ENCODE measurements around the gene FRMPD2. TPM values are rescaled to one million over a fixed set of nuclear protein-coding genes. Genes with fewer than 3 reads are reported as not detected.

The FRMPD2 gene
- polyA plus RNA-seq, 1 of the 3 experiments (the other 2 are of a cell fraction): 0.02 TPM

- no peak overlapping the region for H3K27ac ChIP-seq (ENCODE audit: low read depth in 2 of 2, low read length in 1 of 2)
- POLR2A ChIA-PET: no interaction called here
- no peaks in the 10 kb centered on the region for H3K9me2 ChIP-seq
- H3K27me3 ChIP-seq (ENCODE audit: insufficient read depth): no peaks in the 10 kb centered on the region; the same call in 1 of the 2 replicates
- no peak for TF ChIP-seq MAX (IDR thresholded peaks at IDR 0.05; ENCODE audit: low read depth)
- no peaks in the 10 kb centered on the region for H3K79me2 ChIP-seq (ENCODE audit: insufficient read depth)
- H3K36me3 ChIP-seq (replicated peaks in 1 of 2; ENCODE audit: control insufficient read depth in 1 of 2, insufficient read depth in 2 of 2, low read length in 1 of 2): no peaks in the 10 kb centered on the region
- H4K20me1 ChIP-seq (ENCODE audit: insufficient read depth): no peaks in the 10 kb centered on the region
- no peak overlapping the region for H3K4me2 ChIP-seq
- CTCF ChIA-PET: interaction anchor here (0.6 to 1.6 kb wide), 18 partner anchors 9 to 256 kb away, joined by 3 to 6 read pairs (median 3); partner anchors contain the start of gene FRMPD2
- H3K4me1 ChIP-seq (ENCODE audit: control insufficient read depth in 1 of 2, insufficient read depth in 2 of 2, low read depth in 1 of 2, low read length in 1 of 2): peaks cover 0 to 20% of the 10 kb centered on the region in 2 experiments; a peak in 1 of 4 replicates
- no peaks in the 10 kb centered on the region for H3F3A ChIP-seq (replicated peaks; ENCODE audit: insufficient read depth)
- H3K4me3 ChIP-seq (ENCODE audit: low read depth in 2 of 2, low read length in 1 of 2): no peak overlapping the region
- H3K9ac ChIP-seq: no peak overlapping the region
- DNase-seq: no peak
- no peak overlapping the region for H2AFZ ChIP-seq (ENCODE audit: low read depth)
- no peaks in the 10 kb centered on the region for H3K9me3 ChIP-seq
- 71% methylated on average over 9 of the region's 9 CpGs for WGBS (ENCODE audit: low lambda C conversion rate)
Observed at GRCh38 chr10:48290286-48290685, 15.8 kb upstream of the FRMPD2 start.

- H3K27me3 ChIP-seq (ENCODE audit: insufficient read depth): no peaks in the 10 kb centered on the region; the same call in 1 of the 2 replicates
- H3K27ac ChIP-seq (ENCODE audit: low read depth in 2 of 2, low read length in 1 of 2): no peak overlapping the region
- H3K79me2 ChIP-seq (ENCODE audit: insufficient read depth): no peaks in the 10 kb centered on the region
- DNase-seq: peak; percentile 73
- no peaks in the 10 kb centered on the region for H3K9me3 ChIP-seq
- H3K4me2 ChIP-seq: no peak overlapping the region
- no peaks in the 10 kb centered on the region for H3K9me2 ChIP-seq
- no peaks in the 10 kb centered on the region for H3F3A ChIP-seq (replicated peaks; ENCODE audit: insufficient read depth)
- H4K20me1 ChIP-seq (ENCODE audit: insufficient read depth): no peaks in the 10 kb centered on the region
- H3K4me1 ChIP-seq (ENCODE audit: control insufficient read depth in 1 of 2, insufficient read depth in 2 of 2, low read depth in 1 of 2, low read length in 1 of 2): peaks cover 0 to 20% of the 10 kb centered on the region in 2 experiments; a peak in 1 of 4 replicates
- H3K4me3 ChIP-seq (ENCODE audit: low read depth in 2 of 2, low read length in 1 of 2): peak overlapping the region in 1 of 2 experiments; percentile 48; a peak in 1 of 4 replicates
- no peak overlapping the region for H3K9ac ChIP-seq
- H2AFZ ChIP-seq (ENCODE audit: low read depth): peak overlapping the region; percentile 83
- CTCF ChIA-PET: interaction anchor here (0.6 to 1.7 kb wide), 21 partner anchors 9 to 256 kb away, joined by 3 to 7 read pairs (median 3); partner anchors contain the start of gene FRMPD2
- POLR2A ChIA-PET: no interaction called here
- 36% methylated on average over 6 of the region's 9 CpGs for WGBS (ENCODE audit: low lambda C conversion rate)
- no peaks in the 10 kb centered on the region for H3K36me3 ChIP-seq (replicated peaks in 1 of 2; ENCODE audit: control insufficient read depth in 1 of 2, insufficient read depth in 2 of 2, low read length in 1 of 2)
- no peak for TF ChIP-seq TAF1 (IDR thresholded peaks at IDR 0.05; ENCODE audit: borderline replicate concordance, low read depth, low read length)
- TF ChIP-seq ELF1 (IDR thresholded peaks at IDR 0.05): no peak
- no peak for TF ChIP-seq GABPA (IDR thresholded peaks at IDR 0.05; ENCODE audit: low read depth)
- TF ChIP-seq RFX5 (IDR thresholded peaks at IDR 0.05; ENCODE audit: low read length): no peak
- TF ChIP-seq FOXJ3 (CRISPR knock-in tag; IDR thresholded peaks at IDR 0.05): no peak
- TF ChIP-seq USF2 (IDR thresholded peaks at IDR 0.05; ENCODE audit: borderline replicate concordance, low read depth, low read length): no peak
- peak; percentile 80 for TF ChIP-seq CTCF (IDR thresholded peaks at IDR 0.05)
- TF ChIP-seq TCF12 (IDR thresholded peaks at IDR 0.05): no peak
- no peak for TF ChIP-seq GATA2 (CRISPR knock-in tag; IDR thresholded peaks at IDR 0.05)
- TF ChIP-seq CHD2 (IDR thresholded peaks at IDR 0.05; ENCODE audit: low read length, partially characterized antibody): no peak
- TF ChIP-seq PBX3 (IDR thresholded peaks at IDR 0.05): no peak
- no peak for TF ChIP-seq IRF3 (IDR thresholded peaks at IDR 0.05; ENCODE audit: low read depth, low read length)
- peak; percentile 75 for TF ChIP-seq RAD21 (IDR thresholded peaks at IDR 0.05; ENCODE audit: low read length)
- no peak for TF ChIP-seq REST (IDR thresholded peaks at IDR 0.05; ENCODE audit: low read depth, low read length)
- TF ChIP-seq EZH2phosphoT487 (IDR thresholded peaks at IDR 0.05; ENCODE audit: borderline replicate concordance, low read depth): no peak
- TF ChIP-seq FOSL2 (IDR thresholded peaks at IDR 0.05; ENCODE audit: borderline replicate concordance, low read depth): no peak
Observed at GRCh38 chr10:48289501-48290238, 15.2 kb upstream of the FRMPD2 start.
